Hypothalamus (tissue), 51 donors: Measurements from ENCODE around the gene RIC8B.

Experiments
- DNase-seq, 51 donors: peaks; one replicate each; lab custom pipeline; 2025; lab: John Stamatoyannopoulos, UW

RIC8B gene

DNA sequence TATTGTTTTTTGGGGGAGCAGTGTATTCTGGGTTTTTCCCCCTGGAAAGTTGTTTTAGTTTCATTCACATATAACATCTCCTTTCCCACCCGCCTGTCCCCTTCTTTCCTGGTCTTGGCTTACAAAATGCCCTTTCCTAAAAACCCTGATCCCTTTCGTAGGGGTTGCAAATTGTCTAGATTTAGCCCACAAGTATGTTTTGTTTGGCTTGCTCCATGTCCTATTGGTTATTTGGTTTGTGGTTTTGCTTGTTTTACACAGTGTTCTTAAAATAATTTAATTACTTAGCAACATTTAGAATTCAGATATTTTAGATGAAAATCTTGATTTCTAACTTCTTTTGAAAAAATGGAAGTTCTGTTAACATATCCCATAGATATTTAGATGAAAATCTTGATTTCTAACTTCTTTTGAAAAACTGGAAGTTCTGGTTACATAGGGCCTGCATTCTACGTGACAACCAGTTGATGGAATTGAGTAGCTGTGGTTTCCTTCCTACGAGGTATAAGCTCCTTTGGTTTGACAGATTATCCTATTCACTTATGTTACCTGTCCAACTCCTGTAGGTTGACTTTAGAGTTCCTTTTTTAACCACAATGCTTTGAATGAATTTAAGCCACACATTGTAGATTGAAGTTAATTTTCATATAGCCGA lies 92.1 kb downstream of the RIC8B start:
- DNase-seq = no peak

DNA sequence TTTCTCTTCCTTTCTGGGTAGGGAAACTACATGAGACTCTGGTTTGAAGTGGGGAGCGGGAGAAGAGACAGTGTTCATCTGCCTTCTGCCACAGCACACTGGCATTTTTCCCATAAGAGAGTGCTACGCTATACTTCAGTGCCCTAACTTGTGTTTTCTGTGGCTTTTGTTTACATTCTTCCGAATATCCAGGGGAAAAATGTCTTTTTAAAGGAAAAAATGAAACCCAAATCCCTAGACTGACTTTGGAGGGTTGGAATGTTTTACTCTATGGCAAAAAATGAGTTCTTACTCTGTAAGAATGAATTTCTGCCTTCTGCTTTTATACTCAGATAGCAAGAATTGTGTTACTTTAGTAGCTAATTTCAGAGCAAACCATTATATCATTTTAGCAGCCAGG lies 93.2 kb downstream of the RIC8B start:
- no peak for DNase-seq

DNA sequence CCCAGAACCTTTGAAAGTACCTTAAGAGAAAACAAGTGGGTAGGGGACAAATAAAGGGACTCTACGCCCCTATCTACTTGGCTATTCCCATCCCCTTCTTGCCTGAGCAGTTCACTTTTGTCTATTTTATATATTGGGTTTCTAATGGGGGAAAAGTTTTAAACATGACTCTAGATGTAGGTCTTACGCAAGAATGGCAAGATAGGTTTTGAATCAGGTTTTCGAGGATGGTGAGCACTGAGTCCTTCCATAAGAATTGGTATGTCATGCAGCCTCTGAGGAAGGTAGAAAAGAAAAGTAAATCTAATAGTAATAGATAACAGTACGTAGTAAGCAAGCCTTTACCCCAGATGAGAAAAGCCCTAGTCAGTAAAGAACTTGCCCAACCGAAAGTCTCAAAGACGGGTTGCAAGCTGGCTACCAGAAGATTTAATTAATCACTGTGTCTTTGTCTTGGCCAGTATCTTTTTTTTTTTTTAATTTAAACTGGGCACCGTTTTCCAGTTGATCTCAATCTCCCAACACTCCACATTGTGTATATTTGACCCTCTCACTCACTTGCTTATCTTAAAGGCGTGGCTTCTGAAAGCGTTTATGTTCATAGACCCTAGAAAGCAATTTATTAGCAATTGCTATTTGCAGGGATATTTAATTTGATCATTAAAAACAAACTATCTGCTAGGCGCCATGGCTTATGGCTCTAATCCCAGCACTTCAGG lies 94.7 kb downstream of the RIC8B start:
- no peak for DNase-seq

DNA sequence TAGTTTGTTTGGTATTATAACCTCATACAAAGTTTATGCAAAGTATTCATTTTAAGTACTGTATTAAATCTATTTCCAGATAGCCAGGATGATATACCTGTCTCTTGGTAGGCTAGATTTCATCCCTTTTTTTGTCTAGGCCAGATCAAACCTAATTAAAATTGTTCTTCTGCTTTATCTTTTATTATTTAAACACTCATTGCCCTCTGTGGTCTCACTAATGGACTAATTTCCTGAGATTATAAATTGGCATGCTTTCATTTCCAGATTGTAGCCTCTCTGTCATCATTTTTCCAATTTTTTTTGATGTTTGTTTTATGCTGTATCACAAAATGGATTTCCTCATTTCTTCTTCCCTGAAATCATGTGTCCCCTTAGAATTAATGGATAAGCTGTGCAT lies 95.6 kb downstream of the RIC8B start:
- no peak for DNase-seq

DNA sequence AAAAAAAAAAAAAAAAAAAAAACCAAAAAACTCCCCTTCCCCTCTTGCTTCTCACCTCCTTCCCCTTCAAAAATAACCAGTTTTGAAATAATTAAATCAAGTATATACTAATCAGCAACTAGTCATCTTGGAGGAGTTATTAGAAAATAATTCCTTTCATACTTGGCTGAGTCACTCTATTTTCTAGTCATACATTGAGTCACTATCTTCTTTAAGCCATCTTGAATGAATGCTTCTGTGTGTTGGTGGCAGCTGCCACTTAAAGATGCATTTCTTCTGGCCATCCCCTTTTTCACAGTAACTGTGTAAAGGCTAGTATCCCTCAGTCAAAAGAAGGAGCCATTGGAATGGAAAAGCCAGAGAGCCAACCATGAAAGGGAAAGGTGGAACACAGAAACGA lies 97.0 kb downstream of the RIC8B start:
- no peak for DNase-seq

DNA sequence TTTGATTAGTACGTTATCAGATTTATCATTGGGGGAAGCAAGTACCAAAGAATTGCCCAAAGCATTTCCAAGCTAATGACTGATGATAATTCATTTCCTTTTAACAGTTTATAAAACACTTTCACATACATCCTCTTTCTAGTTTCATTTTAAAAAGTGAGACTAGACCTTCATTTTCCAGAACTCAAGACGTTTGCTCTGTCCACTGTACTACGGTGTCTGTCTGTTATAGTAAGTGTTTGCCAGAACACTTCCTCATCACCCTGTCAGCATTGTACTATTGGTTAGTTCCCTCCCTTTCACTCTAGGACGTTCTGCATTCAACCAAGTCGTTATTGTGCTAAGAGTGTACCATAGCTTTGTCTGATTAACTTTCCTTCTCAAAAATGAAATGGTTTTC lies 99.5 kb downstream of the RIC8B start:
- DNase-seq = no peak

DNA sequence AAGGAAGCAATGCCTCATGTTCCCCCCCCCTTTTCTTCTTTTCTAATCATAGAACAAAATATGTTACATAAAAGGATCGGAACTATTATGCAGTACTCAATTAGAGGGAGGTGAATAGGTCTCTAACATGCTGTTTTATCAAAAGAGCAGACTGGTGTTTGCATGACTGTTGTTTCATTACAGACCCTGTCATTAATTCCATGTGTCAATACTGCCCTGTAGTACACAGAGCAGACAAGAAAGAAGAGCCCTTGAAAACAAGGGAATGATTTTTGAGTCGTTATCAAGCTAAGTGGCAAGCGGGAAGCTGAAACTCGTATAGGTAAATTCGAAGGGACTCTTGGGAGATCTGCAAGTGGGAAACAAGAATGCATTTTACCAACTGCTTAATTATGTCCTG lies 104.3 kb downstream of the RIC8B start:
- no peak for DNase-seq

DNA sequence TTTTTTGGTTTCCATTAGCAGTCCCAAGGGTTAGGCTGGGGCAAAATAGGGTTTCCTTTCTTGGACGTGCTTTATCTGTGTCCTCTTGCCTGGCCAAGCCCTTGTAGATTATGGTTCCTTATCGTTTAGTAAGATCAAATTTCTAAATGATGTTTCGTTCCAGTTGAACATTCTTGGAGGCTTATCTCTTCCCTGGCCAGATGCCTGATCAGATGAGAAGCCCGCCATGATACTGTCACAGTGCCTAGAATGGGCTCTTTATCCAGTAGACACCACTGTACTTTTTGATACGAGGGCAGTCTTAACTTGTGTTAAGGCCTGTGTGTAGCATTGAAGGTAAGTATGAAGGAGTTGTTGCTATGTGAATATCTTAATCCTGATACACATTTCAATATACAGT lies 105.1 kb downstream of the RIC8B start:
- no peak for DNase-seq

DNA sequence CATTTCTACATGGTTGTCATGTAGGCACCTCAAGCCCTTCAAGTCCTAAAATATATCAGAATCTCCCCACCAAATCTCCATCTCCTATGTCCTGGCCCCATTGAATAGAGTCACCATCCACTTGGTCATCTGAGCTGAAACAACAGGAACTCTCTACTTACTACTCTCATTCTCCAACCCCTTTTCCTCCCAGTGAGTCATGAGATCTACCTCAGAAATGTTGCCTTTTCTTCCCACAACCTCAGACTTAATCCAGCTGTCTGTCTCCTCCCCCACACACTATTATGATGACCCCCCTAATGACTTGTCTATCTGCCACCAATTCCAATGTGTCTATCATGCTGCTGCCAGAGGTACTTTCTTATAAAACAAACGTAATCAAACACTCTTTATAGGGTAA lies 108.9 kb downstream of the RIC8B start:
- no peak for DNase-seq

DNA sequence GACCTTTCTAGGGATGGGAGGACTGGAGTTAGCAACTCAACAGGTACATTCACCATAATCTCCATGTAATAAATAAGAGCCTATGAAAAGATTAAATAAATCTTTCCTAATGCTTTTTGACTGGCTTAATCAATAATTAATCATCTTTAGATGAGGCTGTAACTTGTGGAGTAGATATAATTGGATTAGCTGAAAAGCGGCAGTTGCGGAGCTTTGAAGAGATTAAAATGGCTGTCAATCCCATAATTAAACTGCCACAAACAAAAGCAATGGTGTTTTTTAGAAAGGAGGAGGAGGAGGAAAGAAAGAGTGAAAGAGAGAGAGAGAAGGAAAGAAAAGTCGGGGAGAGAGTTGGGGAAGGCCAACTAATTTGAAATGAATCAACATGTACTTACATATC lies 110.5 kb downstream of the RIC8B start:
- DNase-seq = no peak

DNA sequence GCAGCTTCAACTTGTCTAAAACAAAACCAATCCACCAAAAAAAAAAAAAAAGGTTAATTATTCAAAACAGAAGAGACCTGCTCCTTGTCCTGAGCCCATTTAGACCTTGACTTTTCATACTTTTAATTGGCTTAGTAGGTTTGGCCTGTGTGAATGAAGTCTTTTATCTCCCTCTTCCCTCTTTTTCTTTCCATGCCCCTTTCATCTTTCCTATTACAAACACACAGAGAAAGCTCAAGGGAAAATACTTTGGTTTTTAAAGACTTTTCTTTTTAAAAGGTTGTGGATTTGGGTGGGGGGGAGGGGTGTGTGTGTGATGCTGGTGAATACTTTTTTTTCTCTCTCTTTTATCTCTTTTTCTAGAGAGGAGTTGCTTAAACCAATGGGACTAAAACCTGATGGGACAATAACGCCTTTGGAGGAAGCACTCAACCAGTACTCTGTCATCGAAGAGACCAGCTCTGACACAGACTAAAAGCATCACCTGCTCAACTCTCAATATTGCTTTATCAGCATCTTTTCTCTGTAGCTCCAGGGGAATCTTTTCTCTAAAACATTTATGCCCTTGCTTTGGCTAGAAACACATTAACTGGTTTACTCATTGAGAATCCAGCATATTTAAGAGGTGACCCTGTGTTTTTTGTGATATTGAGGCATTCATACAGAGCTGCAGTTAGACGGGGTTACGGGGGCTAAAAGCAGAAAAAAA lies 111.2 kb downstream of the RIC8B start:
- no peak for DNase-seq

DNA sequence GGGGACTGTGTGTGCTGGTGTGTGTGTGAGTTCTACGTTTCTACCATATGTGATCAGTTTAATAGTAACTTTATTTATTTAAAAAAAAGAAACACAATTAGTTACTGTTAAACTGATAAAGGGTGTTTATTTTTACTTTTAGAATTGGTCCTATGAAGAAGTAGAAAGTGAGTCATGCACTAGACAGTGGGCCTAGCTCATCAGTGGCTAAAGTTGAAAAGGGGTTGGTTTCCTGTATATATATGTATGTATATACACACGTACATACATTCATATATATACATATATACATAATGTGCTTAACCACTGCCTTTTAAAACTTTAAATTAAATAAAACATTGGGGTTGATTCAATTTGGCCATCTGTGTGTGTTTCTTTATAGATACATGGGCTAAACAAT lies 112.5 kb downstream of the RIC8B start:
- DNase-seq = no peak

DNA sequence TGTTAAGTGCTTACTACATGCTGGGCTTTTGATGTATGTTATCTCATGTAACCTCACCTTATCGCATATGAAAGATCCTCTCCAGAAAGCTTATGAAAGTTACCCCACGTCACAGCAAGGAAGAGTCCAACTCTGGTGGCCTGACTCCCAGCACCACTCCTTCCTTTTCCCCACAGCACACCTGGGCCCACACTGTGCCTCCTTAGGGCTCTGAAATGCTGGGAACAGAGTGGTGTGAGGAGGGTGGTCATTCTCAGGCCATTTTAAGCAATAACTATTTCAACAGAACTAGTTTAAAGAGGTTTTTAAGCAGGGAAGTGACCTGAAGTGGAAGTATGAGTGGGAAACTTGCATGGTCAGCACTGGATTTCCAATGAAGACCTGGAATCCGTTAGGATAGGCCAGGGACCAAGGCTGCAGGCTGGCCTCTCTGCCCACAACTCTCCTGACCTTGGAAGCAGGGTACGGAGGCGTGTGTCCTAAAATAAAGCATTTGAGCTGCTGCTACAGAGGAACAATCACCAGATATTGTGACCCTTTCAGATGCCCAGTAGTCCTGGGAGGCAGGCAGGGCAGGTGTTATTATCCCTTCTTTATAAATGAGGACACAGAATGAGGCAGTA lies 114.0 kb downstream of the RIC8B start:
- no peak for DNase-seq

DNA sequence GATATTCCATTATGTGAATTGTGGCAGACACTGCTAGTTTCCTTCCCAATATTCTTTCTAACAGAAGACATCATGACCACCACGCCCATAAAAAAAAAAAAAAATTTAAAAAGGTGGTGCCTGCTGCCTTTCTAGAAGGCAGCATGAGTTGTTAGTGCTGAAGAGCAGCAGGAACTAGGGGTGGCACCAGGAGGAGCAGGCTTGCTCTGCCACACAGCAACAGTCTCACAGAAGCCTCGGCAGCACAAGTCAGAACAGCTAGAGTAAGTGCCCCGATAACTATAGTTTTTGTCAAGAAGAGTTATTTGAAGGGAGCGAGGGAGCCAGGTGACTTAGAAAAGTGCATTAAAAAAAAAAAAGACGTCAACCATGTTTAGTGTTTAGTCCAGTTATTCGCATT lies 114.8 kb downstream of the RIC8B start:
- DNase-seq = no peak

DNA sequence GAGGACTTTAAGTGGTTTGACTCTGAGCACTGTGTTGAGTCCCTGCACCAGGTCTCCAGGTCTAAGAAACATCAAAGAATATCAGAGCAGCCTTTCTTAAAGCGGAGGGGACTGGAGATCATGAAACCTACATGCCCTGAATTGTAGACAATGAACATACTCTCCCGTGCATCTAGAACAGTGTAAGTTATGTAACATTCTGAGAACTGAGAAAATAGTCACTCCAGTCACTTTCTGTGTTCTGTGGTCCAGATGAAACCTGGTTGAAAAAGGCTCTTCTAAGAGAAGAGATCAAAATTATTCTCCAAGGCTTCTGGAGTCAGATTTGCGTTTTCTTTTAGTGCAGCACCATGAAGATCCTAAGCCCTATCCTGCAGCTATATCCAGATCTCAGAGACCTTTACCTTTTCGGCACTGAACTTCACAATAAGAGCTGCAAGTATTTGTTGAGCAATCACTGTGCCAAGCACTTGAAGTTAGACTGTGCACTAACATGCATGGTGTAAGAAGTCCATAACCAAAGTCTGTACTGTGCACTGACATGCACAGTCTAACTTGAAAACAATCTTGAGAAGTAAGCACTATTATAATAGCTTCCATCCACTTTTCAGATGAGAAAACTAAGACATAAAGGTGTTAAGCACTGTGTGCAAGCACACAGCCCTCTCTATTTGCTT lies 115.6 kb downstream of the RIC8B start:
- no peak for DNase-seq

DNA sequence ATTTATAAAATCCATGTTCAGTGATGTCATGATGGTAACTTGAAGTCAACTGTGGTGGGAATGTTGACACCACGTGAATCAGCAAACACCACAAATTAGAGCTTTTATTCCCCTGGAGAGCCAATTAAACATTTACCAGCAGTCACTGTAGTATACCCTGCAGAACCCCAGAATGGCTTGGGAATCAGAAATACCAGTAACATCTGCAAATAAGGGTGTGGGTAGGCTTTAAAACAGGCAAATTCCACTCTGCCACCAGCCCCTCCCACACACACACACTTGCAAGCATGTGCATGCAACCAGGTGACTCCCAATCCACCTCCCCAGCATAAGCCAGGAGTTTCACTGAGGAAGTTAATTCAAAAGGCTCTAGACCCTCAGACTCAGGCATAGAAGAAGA lies 117.6 kb downstream of the RIC8B start:
- peak in 1 of 51 donors; percentile 6 for DNase-seq

DNA sequence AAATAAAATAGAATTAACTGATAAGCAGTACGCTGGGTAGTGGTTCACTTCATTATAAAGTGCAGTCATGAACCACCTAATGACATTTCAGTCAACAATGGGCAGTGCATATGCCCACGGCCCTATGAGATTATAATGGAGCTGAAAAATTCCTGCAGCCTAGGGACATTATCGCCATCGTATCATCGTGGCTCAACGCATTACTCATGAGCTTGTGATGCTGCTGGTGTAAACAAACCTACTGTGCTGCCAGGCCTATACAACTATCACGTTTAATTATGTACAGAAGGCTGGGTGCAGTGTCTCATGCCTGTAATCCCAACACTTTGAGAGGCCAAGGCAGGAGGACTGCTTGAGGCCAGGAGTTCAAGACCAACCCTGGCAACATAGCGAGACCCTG lies 119.0 kb downstream of the RIC8B start:
- DNase-seq = no peak

DNA sequence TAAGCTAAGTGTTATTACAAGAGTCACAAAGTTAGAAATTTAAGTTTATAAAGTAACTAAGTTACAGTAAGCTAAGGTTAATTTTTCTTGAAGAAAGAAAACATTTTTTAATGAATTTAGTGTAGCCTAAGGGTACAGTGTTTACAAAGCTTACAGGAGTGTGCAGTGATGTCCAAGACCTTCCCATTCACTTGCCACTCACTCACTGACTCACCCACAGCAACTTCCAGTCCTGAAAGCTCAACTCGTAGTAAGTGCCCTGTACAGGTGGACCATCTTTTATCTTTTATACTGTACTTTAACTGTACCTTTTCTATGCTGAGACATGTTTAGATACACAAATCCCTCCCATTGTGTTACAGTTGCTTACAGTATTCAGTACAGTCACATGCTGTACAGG lies 120.3 kb downstream of the RIC8B start:
- no peak for DNase-seq

DNA sequence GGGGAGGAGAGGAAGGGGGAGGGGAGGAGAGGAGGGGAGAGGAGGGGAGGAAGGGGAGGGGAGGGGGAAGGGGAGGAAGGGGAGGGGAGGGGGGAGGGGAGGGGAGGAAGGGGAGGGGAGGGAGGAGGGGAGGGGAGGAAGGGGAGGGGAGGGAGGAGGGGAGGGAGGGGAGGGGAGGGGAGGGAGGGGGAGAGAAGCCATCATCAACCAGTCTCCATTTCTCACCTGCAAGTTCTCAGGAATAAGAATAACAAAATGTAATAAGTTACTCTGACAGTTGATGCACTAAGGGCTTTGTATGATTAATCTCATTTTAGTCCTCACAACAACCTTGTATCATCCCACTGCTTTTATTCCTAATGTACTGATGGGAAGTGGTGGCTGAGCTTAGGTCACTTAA lies 122.1 kb downstream of the RIC8B start:
- DNase-seq = no peak

DNA sequence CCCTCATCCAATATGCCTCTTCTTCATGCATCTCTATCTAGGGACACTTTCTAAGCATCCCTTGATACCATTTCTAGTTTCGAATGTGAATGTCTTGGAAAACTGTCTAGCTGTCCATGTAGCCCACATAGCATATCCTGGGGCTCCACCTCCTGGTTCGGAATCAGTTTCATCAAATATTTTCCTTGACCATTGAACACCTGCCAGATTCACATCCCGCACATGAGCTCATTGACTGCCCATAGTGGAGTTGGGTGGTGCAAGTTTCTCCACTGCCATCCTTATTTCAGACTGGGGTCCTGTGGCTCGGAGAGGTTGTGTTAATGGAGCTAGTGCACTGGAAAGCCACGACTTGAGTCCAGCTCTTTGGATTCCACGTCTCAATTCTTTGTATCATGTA lies 122.6 kb downstream of the RIC8B start:
- DNase-seq = no peak
